HG03520 (cell line): Measurements from ENCODE around the gene WIF1.

Source experiments
- ATAC-seq: cut with Tn5 transposase; IDR thresholded peaks from one replicate; pipeline ENCODE4 v1.9.1; 2021; ENCODE audit warnings: mild to moderate bottlenecking, moderate library complexity; ENCODE audit not compliant: unreplicated experiment

The WIF1 gene

GRCh38 chr12:65121049-65121955, at the start of gene WIF1:
Gene WIF1 (minus strand): TSS chr12:65121305. CDS start chr12:65121191, 114 bp downstream.
- ATAC-seq: peak; percentile 48

GRCh38 chr12:65170209-65170881, 49.2 kb upstream of the WIF1 start:
- ATAC-seq: peak; percentile 36

- peak; percentile 91 for ATAC-seq
These were observed 48.5 kb upstream of the WIF1 start, which contains the start of gene LEMD3 for GRCh38 chr12:65169320-65170208. Gene LEMD3 (plus strand): TSS chr12:65169583. CDS start chr12:65169597, 14 bp downstream.

GRCh38 chr12:65168681-65169319, 47.7 kb upstream of the WIF1 start:
- ATAC-seq: peak; percentile 2

- ATAC-seq: no peak
These were observed 43.7 kb upstream of the WIF1 start for GRCh38 chr12:65164774-65165173.

DNA sequence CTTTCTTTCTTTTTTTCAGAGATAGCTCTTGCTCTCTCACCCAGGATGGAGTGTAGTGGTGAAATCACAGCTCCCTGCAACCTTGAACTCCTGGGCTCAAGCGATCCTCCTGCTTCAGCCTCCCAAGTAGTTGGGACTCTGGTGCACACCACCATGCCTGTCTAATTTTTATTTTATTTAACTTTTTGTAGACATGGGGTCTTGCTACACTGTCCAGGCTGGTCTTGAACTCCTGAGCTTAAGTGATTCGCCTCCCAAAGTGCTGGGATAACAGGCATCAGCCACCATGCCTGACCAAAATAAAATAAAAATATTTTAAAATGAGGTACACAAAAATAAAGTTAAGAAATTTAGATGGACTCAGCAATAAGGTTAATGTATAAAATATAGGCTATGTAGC, 43.1 kb upstream of the WIF1 start:
- no peak for ATAC-seq

- peak; percentile 73 for ATAC-seq
These were observed 41.5 kb upstream of the WIF1 start for GRCh38 chr12:65162609-65163008.

DNA sequence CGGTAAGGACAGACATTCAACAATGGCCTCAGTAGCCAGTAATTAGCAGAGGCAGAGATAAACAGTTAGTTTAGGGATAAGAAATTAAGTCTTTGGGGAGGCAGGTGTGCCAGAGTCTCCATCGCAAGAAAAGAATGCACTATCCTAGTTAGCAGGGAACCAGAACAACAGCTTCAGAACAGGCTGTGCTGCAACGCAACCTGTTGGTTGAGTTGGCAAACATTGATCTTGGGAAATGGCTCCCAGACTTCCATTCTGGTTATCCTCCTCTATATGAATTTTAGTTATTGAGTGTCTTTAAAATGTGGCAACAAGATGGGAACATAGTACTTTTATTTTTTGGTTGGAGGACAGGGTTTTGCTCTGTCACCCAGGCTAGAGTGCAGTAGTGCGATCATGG, 36.0 kb upstream of the WIF1 start:
- ATAC-seq: no peak

DNA sequence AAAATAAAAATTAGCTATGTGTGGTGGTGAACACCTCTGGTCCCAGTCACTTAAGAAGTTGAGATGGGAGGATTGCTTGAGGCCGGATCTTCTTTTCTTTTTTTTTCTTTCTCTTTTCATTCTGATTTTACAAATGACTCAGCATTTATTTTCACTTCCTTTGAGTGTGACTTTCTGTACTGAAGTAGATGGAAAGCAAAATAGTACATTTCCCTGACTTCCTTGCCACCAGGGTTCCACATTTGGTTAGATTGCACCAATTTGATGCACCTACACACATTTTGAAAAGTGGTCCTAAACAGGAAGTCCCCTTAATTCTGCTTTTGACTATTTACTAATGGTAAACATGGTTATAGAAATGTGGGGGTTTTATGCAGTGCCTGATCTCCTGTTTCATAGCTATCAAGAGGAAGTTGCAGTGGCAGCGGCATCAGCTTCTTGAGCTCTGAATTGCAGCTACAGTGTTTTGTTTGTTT, 35.3 kb upstream of the WIF1 start:
- peak; percentile 84 for ATAC-seq

DNA sequence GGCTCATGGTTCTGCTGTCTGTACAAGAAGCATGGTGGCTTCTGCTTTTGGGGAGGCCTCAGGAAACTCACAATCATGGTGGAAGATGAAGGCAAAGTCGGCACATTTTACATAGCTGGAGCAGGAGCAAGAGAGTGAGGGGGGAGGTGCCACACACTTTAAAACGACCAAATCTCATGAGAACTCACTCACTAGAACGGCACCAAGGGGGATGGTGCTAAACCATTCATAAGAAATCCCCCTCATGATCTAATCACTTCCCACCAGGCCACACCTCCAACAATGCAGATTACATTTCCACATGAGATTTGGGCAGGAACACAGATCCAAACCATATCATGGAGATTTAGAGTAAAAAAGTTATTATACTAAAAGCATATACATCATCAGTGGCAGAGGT, 34.7 kb upstream of the WIF1 start:
- ATAC-seq: peak; percentile 24

DNA sequence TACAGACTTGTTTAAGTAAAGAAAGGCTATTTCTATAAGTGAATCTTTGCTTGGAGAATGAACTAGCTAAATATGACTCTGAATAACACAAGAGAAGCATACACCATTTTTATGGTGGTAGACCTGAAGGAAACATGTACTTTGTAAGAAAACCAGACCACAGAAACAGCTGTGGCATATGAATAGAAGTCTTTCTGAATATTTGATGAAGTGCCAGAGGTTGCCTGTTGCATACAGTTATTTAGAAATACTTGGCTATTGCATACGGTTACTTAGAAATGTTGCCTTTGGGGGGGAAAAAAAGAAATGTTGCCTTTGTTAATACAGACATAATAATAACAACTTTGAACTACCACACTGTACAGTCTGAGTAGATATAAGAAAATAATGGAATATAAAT, 31.5 kb upstream of the WIF1 start:
- ATAC-seq: no peak

GRCh38 chr12:65152012-65152411, 30.9 kb upstream of the WIF1 start:
- no peak for ATAC-seq

GRCh38 chr12:65147312-65147905, 26.3 kb upstream of the WIF1 start:
- no peak for ATAC-seq

DNA sequence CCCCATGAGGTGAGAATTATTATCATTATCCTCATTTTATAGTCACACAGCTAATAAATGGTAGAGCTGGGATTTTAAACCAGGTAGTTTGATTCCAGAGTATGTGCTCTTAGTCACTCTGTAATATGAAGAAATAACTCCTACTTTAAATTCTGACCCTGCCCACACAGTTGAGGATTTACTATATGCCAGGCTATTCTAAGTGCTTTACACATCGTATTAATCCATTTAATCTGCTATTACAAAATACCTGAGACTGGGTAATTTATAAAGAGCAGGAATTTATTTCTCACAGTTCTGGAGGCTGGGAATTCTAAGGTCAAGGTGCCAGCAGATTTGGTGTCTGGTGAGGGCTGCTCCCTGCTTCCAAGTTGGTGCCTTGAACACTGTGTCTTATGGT, 19.6 kb upstream of the WIF1 start:
- no peak for ATAC-seq

DNA sequence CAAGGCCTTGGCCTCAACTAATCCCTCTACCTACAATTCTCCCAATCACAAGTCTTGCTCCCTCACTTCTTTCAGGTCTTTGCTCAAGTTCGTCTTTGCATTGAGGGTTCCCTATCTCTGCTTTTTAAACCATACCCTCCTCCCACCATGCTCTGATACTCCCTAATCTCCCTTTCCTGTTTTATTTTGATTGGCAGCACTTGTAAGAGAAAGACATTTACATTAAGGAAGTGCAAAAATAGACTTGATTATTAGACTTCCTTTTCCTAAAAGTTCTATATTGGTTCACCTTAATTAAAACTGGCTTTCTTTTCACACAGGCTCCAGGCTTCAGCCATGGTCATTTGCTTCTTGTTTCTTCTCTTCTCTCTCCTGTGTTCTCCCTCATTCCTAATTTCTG, 18.3 kb upstream of the WIF1 start:
- no peak for ATAC-seq

DNA sequence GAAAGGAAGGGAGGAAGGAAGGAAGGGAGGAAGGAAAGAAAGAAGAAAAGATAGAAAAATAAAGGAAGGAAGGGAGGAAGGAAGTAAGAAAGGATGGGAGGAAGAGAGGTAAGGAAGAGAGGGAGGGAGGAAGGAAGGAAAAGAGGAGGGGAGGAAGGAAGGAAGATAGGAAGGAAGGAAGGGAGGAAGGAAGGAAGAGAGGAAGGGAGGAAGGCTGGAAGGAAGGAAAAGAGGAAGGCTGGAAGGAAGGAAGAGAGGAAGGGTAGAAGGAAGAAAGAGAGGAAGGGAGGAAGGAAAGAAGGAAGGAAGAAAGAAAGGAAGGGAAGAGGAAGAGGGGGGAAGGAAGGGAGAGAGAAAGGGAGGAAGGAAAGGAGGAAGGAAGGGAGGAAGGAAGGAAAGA, 12.8 kb upstream of the WIF1 start:
- ATAC-seq: no peak

- ATAC-seq: no peak
These were observed 5.4 kb upstream of the WIF1 start for GRCh38 chr12:65126482-65126881.

GRCh38 chr12:65125975-65126374, 4.9 kb upstream of the WIF1 start:
- ATAC-seq: no peak

DNA sequence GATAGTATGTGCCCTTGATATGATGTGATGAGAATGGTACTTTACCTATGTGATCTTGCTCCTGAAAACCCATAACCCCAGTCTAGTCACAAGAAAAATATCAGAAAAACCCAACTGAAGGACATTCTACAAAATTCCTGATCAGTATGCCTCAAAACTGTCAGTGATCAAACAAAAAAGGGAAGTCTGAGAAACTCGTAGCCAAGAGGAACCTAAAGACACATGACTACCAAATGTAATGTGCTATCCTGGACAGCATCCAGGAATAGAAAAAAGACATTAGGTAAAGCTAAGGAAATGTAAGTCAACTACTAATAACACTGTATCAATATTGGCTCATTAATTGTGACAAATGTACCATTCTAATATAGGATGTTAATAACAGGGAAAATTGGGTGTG, 4.1 kb upstream of the WIF1 start:
- ATAC-seq: no peak

DNA sequence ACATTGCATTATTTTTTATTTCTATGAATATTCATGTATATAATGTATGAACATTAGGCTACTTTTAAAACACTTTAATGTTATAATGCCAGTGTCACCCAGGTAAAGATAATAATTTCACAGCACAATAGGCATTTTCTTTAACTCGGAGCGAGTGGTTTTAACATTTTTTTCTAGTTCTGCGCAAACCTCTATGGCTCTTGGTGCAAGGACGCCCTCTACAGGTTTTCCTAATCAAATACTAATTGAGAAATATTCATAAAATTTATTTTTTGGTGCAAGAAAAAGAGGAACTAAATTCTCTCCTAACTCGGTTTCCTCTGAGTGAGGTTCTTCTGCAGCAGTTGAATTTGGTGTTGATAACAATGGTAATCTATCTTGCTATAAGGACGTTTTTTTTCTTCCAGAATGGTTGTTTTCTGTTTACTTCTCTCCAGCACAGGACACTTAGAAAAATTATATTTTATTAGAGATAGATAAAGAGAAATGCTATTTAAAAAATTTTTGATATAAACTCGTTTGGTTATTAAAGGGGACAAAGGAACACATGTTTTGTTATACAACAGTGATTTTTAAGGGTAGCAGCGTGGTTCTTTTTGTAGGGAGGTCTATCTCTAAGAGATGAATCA, 2.4 kb upstream of the WIF1 start:
- no peak for ATAC-seq
